Measurements from ENCODE around the gene ZNF48.

- no peak for TF ChIP-seq CTCF (IDR thresholded peaks at IDR 0.05)
- TF ChIP-seq EZH2 (IDR thresholded peaks at IDR 0.05; ENCODE audit: borderline replicate concordance, insufficient read depth, low read depth, low read length, poor library complexity, severe bottlenecking) = no peak
Measured at GRCh38 chr16:30437511-30438046, 42.4 kb downstream of the ZNF48 start.
